Loucy (cell line): ENCODE measurements around the gene HDLBP.

ENCODE experiments used
- H2AFZ ChIP-seq: fragments of 200-600 bp; sonication (generic); 2 replicates; pipeline ENCODE4 v1.6.0; 2016; ENCODE audit warnings: antibody characterized with exemption, mild to moderate bottlenecking, low read length, moderate library complexity
- H3F3A ChIP-seq: fragments of 200-600 bp; 2 replicates; pipeline ENCODE4 v1.6.0; 2016; ENCODE audit warnings: antibody characterized with exemption, low read depth, mild to moderate bottlenecking
- H3K27me3 ChIP-seq: fragments of 200-600 bp; sonication (generic); 2 replicates; pipeline ENCODE4 v1.6.1; 2014; ENCODE audit warnings: low read length, mild to moderate bottlenecking; ENCODE audit not compliant: insufficient read depth, poor library complexity, severe bottlenecking
- H3K36me3 ChIP-seq: fragments of 200-600 bp; sonication (generic); 2 replicates; pipeline ENCODE4 v1.6.1; 2016; ENCODE audit warnings: low read length; ENCODE audit not compliant: insufficient read depth
- H3K4me1 ChIP-seq: fragments of 200-600 bp; sonication (generic); 2 replicates; pipeline ENCODE4 v1.5.1; 2014; ENCODE audit warnings: low read length, mild to moderate bottlenecking; ENCODE audit not compliant: insufficient read depth, poor library complexity, severe bottlenecking
- H3K4me2 ChIP-seq: fragments of 200-600 bp; sonication (generic); 2 replicates; pipeline ENCODE4 v1.6.0; 2014; ENCODE audit warnings: antibody characterized with exemption, low read length, low read depth, mild to moderate bottlenecking; ENCODE audit not compliant: poor library complexity, severe bottlenecking
- H3K4me3 ChIP-seq: fragments of 200-600 bp; sonication (generic); 2 replicates; pipeline ENCODE4 v1.5.1; 2014; ENCODE audit warnings: low read length, mild to moderate bottlenecking, mixed read lengths; ENCODE audit not compliant: poor library complexity, severe bottlenecking
- H3K79me2 ChIP-seq: fragments of 200-600 bp; sonication (generic); 2 replicates; pipeline ENCODE4 v1.6.1; 2014; ENCODE audit warnings: low read length; ENCODE audit not compliant: insufficient read depth
- H3K9ac ChIP-seq: fragments of 200-600 bp; sonication (generic); 2 replicates; pipeline ENCODE4 v1.6.0; 2014; ENCODE audit warnings: mild to moderate bottlenecking, low read depth, low read length, moderate library complexity; ENCODE audit not compliant: poor library complexity, severe bottlenecking
- H3K9me2 ChIP-seq: fragments of 200-600 bp; sonication (generic); replicated peaks from 2 replicates; pipeline ENCODE4 v1.6.1; 2016; ENCODE audit warnings: low read depth, low read length, mixed read lengths
- H3K9me3 ChIP-seq: fragments of 200-600 bp; sonication (generic); 2 replicates; pipeline ENCODE4 v1.6.1; 2014; ENCODE audit warnings: mild to moderate bottlenecking, antibody characterized with exemption, low read length, low read depth; ENCODE audit not compliant: insufficient read depth
- H4K20me1 ChIP-seq: fragments of 200-600 bp; sonication (generic); 2 replicates; pipeline ENCODE4 v1.6.0; 2014; ENCODE audit warnings: antibody characterized with exemption, low read length, mild to moderate bottlenecking; ENCODE audit not compliant: insufficient read depth, poor library complexity, severe bottlenecking
- EZH2phosphoT487 ChIP-seq: fragments of 200-600 bp; IDR thresholded peaks from 2 replicates; pipeline ENCODE4 v1.6.1; 2018; ENCODE audit warnings: antibody characterized with exemption, mild to moderate bottlenecking, moderate library complexity, borderline replicate concordance
- TF ChIP-seq, protein P1 (sequence below): fragments of 200-600 bp; sonication (generic); conservative IDR thresholded peaks from 2 replicates; pipeline ENCODE4 v1.5.1; 2014; ENCODE audit warnings: mild to moderate bottlenecking, antibody characterized with exemption, low read length

Gene HDLBP

DNA sequence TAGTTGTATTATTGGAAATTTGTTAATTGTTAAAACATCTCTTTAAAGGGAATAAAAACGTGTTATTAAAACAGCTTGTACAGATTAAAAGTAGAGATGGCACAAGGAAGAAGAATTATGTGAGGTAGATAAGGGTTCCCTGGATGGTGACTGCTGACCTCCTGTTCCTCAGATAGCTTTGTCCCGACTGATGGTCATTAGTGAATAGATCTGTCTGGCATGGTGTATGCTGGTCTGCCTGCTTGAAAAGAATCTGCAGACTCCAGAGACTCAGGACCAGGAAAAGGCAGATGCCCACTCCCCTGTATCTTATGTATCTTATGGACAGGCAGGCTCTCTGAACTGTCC is 35.0 kb upstream of the HDLBP start:
- no peaks in the 10 kb centered on the region for H3K4me1 ChIP-seq
- H3K27me3 ChIP-seq: no peaks in the 10 kb centered on the region
- H3K4me2 ChIP-seq: no peak overlapping the region
- no peaks in the 10 kb centered on the region for H3K9me3 ChIP-seq
- peaks cover 92% of the 10 kb centered on the region for H3K36me3 ChIP-seq
- H3K9me2 ChIP-seq: no peaks in the 10 kb centered on the region
- no peak for TF ChIP-seq EZH2phosphoT487
- TF ChIP-seq, protein P1, sequence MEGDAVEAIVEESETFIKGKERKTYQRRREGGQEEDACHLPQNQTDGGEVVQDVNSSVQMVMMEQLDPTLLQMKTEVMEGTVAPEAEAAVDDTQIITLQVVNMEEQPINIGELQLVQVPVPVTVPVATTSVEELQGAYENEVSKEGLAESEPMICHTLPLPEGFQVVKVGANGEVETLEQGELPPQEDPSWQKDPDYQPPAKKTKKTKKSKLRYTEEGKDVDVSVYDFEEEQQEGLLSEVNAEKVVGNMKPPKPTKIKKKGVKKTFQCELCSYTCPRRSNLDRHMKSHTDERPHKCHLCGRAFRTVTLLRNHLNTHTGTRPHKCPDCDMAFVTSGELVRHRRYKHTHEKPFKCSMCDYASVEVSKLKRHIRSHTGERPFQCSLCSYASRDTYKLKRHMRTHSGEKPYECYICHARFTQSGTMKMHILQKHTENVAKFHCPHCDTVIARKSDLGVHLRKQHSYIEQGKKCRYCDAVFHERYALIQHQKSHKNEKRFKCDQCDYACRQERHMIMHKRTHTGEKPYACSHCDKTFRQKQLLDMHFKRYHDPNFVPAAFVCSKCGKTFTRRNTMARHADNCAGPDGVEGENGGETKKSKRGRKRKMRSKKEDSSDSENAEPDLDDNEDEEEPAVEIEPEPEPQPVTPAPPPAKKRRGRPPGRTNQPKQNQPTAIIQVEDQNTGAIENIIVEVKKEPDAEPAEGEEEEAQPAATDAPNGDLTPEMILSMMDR: no peak
- no peak overlapping the region for H2AFZ ChIP-seq
- H4K20me1 ChIP-seq: peaks cover 4% of the 10 kb centered on the region
- H3K4me3 ChIP-seq: no peak overlapping the region
- peaks cover 8% of the 10 kb centered on the region; the same call in 1 of the 2 replicates for H3F3A ChIP-seq
- H3K9ac ChIP-seq: no peak overlapping the region
- no peaks in the 10 kb centered on the region for H3K79me2 ChIP-seq

DNA sequence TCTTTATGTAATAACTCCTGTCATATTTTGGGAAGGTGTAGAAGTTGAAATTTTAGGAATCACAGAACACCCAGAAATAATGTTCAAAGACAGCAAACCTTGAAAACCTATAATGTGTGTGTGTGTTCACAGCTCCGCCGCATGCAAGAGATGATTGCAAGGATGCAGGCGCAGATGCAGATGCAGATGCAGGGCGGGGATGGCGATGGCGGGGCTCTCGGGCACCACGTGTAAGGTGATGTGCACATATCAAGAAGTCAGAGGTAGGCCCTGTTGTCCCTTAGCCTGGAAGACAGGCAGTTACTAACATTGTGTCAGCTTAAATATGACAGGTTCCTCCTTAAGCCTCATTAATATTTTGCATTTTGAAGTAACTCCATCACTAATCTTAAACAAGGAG is 34.5 kb upstream of the HDLBP start:
- Histone ChIP-seq H3F3A (peaks cover 6% of the 10 kb centered on the region; the same call in 1 of the 2 replicates), H3K4me2 (no peak overlapping the region), H4K20me1 (peaks cover 1% of the 10 kb centered on the region), H3K4me1 (no peaks in the 10 kb centered on the region), H3K9me2 (no peaks in the 10 kb centered on the region), H3K4me3 (no peak overlapping the region), H3K9me3 (no peaks in the 10 kb centered on the region), H3K27me3 (no peaks in the 10 kb centered on the region), H3K79me2 (no peaks in the 10 kb centered on the region), H3K9ac (no peak overlapping the region), H2AFZ (no peak overlapping the region), H3K36me3 (peaks cover 97% of the 10 kb centered on the region)
- TF ChIP-seq EZH2phosphoT487: no peak
- TF ChIP-seq, protein P1: no peak

DNA sequence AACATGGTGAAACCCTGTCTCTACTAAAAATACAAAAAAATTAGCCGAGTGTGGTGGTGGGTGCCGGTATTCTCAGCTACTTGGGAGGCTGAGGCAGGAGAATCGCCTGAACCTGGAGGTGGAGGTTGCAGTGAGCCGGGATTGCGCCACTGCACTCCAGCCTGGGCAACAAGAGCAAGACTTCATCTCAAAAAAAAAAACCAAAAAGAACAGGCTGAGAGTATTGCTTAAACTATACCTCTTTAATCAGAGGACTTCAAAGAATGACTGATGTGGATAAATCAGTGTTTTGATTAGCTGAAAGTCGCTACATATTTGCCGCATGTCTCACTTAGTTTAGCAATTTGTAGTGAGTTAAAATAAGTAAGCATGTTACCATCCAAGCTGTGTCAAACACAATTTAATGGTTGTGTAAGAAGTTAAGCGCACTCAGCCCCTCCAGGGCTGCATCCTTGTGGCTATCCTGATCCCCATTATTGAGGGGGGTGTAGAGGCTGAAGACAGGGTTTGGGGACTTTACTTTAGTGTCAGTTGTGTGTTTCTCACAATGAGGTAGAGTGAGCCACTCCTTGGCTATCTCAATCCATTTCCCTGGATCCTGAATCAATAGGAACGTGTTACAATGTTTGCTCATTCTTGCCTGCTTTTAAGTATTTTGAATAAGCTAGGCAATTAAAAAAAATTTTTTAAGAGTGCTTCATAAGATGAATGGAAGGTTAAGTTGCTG is 29.6 kb upstream of the HDLBP start:
- Histone ChIP-seq H3K36me3 (peaks cover 93% of the 10 kb centered on the region), H3F3A (no peaks in the 10 kb centered on the region)
- TF ChIP-seq, protein P1: no peak
- no peak for TF ChIP-seq EZH2phosphoT487

More for the DNA sequence above, 29.6 kb upstream of the HDLBP start:
- peaks cover 10% of the 10 kb centered on the region for H4K20me1 ChIP-seq
- H3K9ac ChIP-seq: no peak overlapping the region
- peaks cover 9% of the 10 kb centered on the region for H3K79me2 ChIP-seq
- H3K27me3 ChIP-seq: no peaks in the 10 kb centered on the region
- H3K4me2 ChIP-seq: no peak overlapping the region
- no peak overlapping the region for H3K4me3 ChIP-seq
- no peaks in the 10 kb centered on the region for H3K9me2 ChIP-seq
- H2AFZ ChIP-seq: no peak overlapping the region
- H3K9me3 ChIP-seq: no peaks in the 10 kb centered on the region
- H3K4me1 ChIP-seq: peaks cover 6% of the 10 kb centered on the region
